Measurements from ENCODE around the gene LRTM1. TPM values are rescaled to one million over a fixed set of nuclear protein-coding genes. Genes with fewer than 3 reads are reported as not detected.

Gene LRTM1
- total RNA-seq: not detected
- long read RNA-seq, donor 1, partial matches to known transcripts: 0 of 2 reads
- long read RNA-seq, donor 1, other reads (novel, unspliced or antisense): 2 of 2 reads
- long read RNA-seq, donor 2: 0 reads

DNA sequence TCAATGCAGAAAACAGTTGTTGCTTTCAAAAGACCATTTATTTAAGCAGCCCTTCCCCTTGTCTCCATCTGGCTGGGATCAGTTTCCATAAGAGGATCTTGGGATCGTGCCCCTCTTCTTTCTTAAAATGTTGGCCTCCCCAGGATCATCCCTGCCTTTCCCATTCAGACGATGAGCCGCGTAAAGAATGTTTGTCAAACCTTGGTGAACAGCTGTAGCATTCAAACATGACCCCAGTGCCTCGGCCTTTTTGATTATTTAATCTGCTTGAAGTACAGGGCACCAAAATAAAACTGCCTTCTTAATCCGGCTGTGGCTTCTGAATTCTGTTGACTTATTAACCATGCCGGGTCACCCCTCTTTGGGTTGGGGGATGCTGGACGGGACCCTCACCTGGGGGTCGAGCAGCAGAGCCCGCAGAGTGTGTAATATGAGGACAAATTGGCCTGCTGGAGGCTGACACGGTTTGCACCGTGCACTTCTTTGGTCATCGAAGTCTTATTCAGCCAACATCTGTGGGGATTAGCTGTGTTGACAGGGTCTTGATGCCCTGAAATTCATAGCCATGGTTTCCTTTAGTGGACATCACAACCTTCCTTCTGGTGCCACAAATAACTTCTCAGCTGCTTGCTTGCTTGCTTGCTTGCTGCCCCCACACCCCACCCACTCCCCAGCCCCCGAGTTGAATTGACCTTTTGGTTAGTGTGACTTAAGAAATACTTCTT is at the start of gene LRTM1:
Gene LRTM1, minus strand, starts transcription at position 14 of the 725 bp plus-strand sequence. CDS start 148 bp downstream, outside the sequence.
- intact Hi-C loops (cut with DNase I): no loop called here

DNA sequence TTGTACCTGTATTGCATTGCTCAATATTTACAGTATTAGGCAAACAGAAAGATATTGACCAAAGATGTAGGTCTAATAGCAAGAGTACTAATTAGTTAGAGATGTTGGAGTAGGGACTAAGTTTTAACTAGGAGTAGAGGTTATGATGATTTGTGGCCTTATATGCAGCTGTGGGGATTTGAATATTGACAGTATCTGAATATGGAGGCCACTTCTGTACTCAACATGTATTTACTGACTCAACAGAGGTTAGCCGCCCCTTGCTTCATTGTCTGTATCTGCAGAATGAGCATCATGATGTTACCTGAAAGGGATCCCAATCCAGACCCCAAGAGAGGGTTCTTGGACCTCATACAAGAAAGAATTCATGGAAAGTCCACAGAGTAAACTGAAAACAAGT is 49.6 kb upstream of the LRTM1 start:
- intact Hi-C loops (cut with DNase I): no loop called here

More for the DNA sequence above, at the start of gene LRTM1:
- DNase-seq (ENCODE audit: low spot score): no peak

DNA sequence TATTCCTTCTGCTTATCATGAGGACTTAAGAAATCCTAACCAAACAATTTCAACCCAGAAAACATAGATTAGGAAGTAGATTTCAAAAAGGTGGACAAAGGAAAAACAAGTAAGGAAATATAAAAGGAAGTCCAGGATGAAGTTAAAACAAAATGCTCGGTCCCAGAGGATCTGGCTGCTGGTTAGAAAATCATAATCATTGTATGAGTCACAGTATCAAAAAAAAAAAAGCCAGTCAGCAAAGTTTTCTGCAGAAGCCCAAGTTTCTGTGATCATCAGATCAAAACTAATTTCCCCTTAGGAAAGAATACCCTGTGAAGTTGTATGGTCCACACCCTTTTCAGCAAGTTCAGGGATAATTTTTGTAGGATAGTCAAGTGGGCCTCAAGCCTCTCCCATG is 43.0 kb upstream of the LRTM1 start:
- intact Hi-C loops (cut with DNase I): no loop called here
- DNase-seq (ENCODE audit: low spot score): no peak

More for the DNA sequence above, 49.6 kb upstream of the LRTM1 start:
- DNase-seq (ENCODE audit: low spot score): no peak

DNA sequence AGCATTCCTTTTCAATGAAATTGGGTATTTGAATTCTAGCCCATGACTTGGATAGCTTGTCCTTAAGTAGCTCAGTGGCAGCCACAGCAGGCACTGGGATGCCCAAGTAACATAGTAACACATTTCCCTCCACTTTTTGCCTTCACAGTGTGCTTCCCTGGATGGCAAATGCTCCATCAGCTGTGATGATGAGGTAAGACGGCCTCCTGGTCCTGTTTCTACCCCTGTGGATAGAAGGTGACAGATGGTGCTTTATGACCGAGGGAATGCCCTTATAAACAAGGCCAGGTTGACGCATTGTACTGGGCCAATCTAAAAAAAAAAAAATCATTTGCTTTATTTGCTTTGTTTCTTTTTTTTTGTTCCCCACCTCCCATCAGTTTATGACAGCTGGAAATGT is 41.8 kb upstream of the LRTM1 start:
- intact Hi-C loops (cut with DNase I): no loop called here

DNA sequence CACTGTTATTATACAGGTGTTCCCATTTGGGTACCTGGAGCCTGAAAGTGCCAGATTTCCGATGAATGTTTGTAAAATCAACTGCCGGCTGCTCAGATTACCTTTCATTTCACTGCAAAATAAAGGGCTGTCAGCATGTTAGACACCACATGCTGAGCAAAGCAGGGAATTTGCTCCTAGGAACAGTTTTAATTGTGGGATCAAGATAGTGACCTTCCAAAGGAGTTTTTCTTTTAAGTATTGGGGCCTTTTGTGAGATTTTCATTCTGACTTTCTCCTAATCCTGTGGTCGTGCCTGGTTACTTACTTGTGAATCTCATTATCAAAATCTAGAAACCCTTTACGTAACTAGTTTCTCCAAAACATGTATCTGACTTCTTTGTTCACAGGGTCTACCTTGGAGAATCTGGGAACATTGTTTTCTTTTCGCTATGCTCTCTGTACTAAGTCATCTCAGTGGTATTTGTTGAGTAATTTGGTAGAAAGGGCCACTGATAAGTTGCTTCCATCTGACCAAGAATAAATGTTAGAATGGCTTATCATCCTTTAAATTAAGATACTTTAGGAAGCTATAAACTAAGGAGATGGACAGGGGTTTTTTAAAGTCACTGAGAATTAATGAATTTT is 40.8 kb upstream of the LRTM1 start:
- intact Hi-C loops (cut with DNase I): no loop called here
- DNase-seq (ENCODE audit: low spot score): no peak

More for the DNA sequence above, 41.8 kb upstream of the LRTM1 start:
- no peak for DNase-seq (ENCODE audit: low spot score)

DNA sequence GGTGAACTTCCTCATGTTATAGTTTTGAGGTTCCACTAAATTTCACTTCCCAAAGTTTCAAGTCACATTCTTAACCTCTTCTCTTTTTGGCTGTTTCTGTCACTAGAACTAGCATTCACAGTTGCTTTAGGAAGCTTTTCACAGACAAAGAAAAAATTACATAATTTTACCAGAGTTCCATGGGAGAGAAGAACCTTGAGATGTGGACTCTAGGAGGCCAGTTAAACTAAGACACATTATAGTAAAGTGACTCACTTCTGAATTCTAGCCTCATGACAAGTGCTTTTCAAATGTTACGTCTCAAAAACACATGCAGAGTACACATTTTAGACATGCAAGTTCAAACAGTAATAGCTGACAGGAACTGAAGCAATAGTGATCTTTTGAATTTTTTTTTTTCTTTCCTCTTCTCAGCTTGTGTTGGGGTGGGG is 39.9 kb upstream of the LRTM1 start:
- intact Hi-C loops (cut with DNase I): no loop called here
- DNase-seq (ENCODE audit: low spot score): no peak

DNA sequence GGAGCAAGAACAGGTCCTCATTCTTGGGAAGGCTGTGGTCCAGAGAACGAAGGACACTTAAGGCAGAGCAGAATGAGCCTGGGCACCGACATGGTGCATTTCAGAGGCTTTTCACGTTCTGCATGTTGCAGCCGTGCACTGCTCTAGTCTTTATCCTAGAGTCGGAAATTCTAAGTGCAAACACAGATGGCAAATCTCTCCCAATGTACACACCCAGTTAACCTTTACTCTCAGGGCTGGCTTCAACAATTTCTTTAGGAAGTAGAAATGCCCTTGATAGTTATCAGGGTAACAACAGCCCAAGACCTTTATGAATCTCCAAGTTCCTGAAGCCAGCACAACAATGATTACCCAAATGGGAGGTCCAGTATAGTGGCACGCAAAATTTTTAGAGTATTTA is 39.1 kb upstream of the LRTM1 start:
- DNase-seq (ENCODE audit: low spot score): no peak

DNA sequence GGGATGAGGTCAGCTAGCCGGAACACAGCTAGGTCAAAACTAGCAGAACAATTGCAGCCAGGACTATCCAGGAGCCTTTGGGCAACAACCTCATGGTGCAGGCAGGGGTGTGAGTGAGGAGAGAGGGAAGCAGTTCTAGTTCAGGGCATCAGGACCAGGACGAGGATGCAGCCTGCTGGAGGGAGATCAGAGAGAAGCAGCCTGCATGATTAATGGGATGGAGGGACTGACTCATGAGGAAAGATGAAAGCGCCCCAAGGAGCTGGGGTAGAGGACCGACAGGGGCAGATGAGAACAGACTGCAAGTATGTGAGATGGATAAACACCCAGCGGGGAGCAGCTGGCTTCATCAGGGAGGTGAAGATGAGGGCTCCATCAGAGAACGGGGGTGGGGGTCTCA is 37.9 kb upstream of the LRTM1 start:
- no peak for DNase-seq (ENCODE audit: low spot score)
- intact Hi-C loops (cut with DNase I): no loop called here

More for the DNA sequence above, 39.1 kb upstream of the LRTM1 start:
- intact Hi-C loops (cut with DNase I): no loop called here

DNA sequence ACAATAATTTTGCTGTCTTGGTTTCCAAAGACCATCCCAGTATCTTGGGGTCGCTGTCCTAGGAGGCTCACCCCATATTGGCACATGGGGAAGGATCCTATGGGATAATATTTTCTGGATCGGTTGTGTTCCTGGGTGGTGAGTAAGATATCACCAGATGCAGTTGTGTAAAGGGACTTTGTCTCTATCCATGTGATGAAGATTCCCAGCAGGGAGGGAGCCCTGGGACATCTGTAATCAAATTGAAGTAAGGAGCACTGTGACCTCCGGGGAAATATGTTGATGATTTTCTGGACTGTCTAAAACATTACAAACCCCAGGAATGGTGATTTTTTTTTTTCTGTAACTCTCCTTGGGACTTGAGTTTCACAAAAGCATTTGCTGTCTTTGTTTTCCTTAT is 36.2 kb upstream of the LRTM1 start:
- DNase-seq (ENCODE audit: low spot score): no peak
- intact Hi-C loops (cut with DNase I): no loop called here

DNA sequence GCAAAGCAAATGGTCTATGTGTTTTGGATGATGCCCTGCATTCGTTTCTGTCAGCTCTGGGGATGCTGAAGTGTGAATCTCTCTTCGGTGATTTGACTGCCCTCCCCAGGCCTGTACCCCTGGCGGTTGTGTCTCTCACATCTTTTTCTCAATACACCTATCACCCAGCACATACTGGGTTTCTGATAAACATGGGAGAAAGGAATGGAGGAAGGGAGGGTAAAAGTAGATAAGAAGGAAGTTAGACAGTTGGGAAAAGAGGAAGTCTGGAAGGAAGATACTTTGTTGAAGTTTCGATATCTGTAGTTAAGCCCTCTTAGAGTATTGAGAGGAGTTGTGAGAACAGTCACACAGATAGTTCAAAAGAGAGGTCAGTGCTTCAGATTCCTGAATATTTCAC is 35.8 kb upstream of the LRTM1 start:
- intact Hi-C loops (cut with DNase I): no loop called here
- DNase-seq (ENCODE audit: low spot score): no peak

DNA sequence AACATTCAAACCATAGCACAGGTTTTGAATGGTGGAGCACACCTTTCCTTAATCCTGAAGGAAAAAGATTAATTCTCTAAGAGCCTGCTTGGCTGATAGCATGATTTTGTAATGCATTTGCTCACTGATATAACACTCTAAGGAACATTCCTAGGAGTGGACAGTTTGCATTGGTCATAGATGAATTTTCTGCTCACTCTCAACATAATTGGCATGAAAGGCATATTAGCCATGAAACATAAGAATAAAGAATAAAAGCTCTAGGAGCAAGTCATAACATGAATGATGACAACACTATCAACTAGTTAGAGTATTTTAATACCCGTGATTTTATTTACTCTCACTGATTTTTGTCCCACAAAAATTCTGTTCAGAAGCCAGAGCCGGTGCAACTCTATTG is 34.3 kb upstream of the LRTM1 start:
- no peak for DNase-seq (ENCODE audit: low spot score)
- intact Hi-C loops (cut with DNase I): no loop called here

DNA sequence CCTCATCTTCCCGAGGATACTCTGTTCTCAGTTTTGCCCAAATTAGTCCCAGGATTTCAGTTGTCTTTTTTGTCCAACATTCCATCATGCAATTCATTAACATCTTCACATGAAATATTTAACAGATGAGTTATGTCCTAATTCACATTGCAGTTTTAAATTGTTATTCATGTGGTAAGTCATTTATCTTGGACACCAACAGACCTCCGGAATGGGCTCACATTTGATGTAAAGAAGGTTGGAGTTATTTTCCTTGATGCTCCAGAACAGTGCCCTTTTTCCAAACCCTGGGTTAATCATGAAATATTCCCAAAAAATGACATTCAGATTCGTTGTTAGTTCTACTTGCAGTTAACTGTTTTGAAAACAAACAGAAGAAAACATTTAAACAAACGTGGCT is 32.8 kb upstream of the LRTM1 start:
- no peak for DNase-seq (ENCODE audit: low spot score)
- intact Hi-C loops (cut with DNase I): no loop called here

DNA sequence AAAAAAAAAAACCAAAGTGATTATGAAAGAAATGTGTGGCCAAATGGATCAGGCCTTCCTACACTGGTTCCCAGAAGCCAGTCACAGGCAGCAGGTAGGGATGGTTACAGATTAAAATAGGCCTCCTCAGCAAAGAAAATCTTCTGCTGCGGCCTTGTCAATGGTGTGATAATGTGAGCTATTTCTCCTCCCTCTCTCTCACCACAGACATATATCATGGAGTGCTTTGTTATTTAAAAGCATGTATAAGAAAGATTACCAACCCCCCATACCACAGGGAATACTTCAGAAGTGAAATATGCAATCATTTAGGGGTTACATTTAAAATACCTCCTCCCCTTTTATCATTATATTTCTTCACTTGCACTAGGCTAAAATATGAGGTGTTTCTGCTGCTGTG is 32.2 kb upstream of the LRTM1 start:
- DNase-seq (ENCODE audit: low spot score): no peak
- intact Hi-C loops (cut with DNase I): no loop called here

DNA sequence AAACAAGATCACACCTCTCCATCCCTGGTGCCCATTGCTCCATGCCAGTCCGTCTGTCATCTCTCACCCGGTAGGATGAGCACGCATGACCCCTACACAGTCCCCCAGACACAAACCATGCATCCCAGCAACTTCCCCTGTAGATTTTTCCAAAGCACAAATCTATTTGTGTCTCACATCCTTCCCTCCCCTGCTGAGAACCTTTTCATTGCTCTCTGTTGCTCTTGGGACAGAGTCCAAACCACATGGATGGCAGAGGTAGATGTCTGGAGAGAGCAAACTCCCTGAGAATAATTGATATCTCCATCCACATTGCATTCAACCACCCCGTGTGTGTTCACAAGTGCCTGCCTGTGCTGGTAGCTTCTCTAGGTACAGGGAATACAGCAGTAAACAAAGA is 29.9 kb upstream of the LRTM1 start:
- no peak for DNase-seq (ENCODE audit: low spot score)
- intact Hi-C loops (cut with DNase I): loop anchor here in 1 of 2 donors (10.0 kb wide), 1 partner anchor 227 kb away; no protein-coding TSS in a partner anchor

DNA sequence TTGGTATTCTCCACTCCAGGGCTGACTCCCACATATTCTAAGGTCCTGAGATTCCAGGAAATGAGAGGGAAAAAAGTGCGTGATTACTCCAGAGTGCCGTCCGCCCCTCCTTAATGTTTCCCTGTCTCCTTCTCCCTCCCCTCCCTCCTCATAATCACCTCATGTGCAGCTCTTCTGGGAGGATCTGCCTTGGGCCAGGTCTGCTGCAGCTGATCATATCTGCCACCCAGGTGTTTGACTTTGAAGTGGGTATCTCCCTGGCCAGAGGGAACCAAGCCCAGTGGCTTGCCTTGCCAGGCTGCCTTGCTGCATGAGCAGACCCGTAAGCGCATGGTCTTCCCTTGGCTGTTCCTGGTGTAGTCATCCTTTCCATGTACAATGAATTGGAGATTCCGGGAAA is 28.1 kb upstream of the LRTM1 start:
- intact Hi-C loops (cut with DNase I): loop anchor here in 1 of 2 donors (10.0 kb wide), 1 partner anchor 229 kb away; no protein-coding TSS in a partner anchor
- DNase-seq (ENCODE audit: low spot score): no peak

DNA sequence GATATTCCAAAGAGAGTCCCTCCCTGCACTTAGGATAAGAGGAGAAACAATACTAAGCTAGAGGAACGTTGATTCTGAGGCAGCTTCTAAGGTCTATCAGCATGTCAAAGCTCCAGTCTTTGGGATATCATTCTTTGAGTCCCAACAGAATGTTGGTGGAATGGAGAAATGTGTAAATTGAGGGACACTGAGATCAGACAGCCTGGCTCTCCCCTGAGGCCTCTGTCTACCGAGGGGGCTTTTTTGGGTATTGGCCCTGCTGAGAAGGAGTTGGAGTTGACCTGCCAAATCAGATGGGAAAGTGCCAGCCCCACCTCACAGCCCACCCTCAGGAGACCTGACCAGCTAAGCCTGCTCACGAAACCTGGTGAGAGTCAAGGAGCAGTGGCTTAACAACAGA is 27.6 kb upstream of the LRTM1 start:
- no peak for DNase-seq (ENCODE audit: low spot score)
- intact Hi-C loops (cut with DNase I): loop anchor here in 1 of 2 donors (10.0 kb wide), 1 partner anchor 229 kb away; no protein-coding TSS in a partner anchor

DNA sequence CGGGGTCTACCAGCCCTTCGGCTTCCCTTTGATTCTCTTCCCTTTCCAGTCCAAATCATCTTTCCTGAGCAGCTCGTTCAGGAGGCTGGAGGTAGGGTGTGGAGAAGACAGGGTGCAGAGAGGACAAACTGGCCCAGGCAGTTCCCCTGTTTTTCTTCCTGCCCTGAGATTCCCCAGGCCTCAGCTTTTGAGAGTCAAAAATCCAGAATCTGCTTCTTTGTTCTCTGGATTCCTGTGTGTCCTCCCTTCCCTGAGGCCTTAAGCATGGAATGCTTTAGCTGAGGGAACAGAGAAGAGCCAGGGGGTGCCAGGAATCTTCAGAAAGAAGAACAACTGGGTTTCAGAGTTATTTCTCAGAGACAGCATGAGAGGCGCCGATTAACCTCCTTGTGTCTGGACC is 26.7 kb upstream of the LRTM1 start:
- intact Hi-C loops (cut with DNase I): loop anchor here in 1 of 2 donors (10.0 kb wide), 1 partner anchor 230 kb away; no protein-coding TSS in a partner anchor

DNA sequence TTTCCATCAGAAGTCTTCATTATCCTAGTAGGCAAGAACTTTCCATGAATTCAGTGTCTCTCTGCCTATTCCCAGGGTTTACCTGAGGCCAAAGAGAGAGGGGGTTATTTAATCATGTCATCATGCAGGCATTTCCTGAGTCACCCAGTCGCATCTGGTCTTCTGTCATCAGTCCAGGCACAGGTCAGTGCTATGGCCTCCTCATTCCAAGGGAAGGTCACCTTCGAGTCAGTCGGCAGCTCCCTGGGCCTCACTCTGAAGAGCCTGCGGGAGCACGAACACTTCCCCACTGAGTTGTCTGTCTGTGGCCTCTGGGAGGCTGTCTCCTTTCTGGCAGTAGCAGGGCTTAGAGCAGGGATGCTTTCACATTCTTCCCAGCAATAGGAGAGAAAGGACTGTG is 26.2 kb upstream of the LRTM1 start:
- intact Hi-C loops (cut with DNase I): loop anchor here in 1 of 2 donors (10.0 kb wide), 1 partner anchor 231 kb away; no protein-coding TSS in a partner anchor

More for the DNA sequence above, 26.7 kb upstream of the LRTM1 start:
- DNase-seq (ENCODE audit: low spot score): no peak

DNA sequence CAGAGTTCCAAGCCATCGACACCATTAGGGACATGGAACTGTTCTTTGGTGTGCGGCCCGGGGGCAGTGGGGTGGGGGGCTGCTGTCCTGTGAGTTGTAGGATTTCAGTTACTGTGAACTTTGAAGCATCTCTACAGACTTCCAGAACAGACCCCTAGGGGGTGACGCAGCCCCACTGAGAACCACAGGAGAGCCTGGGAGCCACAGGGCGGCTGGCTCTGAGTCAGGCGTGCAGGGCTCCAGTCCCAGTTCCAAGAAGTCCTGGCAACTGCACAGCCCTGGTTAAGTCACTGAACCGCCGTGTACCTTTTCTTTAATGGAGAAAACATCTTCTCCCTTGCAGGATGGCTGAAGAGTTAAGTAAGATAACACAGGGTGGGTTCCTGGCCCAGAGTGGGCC is 23.5 kb upstream of the LRTM1 start:
- DNase-seq (ENCODE audit: low spot score): peak; percentile 94
- intact Hi-C loops (cut with DNase I): loop anchor here in 1 of 2 donors (10.0 kb wide), 1 partner anchor 233 kb away; no protein-coding TSS in a partner anchor

More for the DNA sequence above, 26.2 kb upstream of the LRTM1 start:
- DNase-seq (ENCODE audit: low spot score): no peak

DNA sequence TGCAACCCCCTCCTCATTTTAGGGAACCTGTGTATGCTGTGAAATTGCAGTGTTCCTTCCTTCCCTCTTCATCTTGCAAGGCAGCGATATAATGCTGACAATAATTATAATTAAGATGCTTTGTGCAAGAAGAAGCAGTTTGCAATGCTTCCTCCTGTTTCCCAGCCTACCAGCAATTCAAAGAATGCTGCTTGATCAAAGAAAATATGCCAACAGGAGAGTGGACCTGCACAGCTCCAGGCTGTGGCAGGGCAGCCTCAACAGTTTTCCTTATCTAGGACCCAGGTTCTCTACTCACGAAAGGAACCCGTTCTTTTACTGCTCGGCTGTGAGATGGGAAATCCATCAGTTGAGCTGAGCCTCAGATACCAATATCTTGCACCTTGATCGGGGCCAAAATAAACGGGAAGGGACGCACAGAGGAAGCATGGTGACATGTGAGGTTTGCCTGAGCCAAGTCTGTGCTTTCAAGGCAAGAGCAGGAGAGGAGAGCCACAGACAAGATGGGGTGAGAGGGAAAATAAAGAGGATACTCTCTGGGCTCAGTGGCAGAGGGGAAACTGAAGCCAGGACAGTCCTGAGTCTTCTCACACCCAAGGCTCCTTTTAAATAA is 22.6 kb upstream of the LRTM1 start:
- no peak for DNase-seq (ENCODE audit: low spot score)
- intact Hi-C loops (cut with DNase I): loop anchor here in 1 of 2 donors (10.0 kb wide), 1 partner anchor 234 kb away; no protein-coding TSS in a partner anchor

All from posterior vena cava (tissue), 2 donors.